Fibroblast of mammary gland (primary cell): Measurements from ENCODE around the gene HBS1L.

Experiments
- DNase-seq: peaks from one replicate; pipeline ENCODE4 v3.0.0-alpha.2; 2010; ENCODE audit warnings: low read depth
- H3K4me3 ChIP-seq: 2 replicates; pipeline ENCODE4 v1.5.1; 2011; ENCODE audit warnings: low read depth, mild to moderate bottlenecking, low read length, moderate library complexity; ENCODE audit not compliant: control insufficient read depth
- TF ChIP-seq, protein P1 (sequence below): conservative IDR thresholded peaks from 2 replicates; pipeline ENCODE4 v1.5.1; 2011; ENCODE audit warnings: low read depth, low read length, inconsistent platforms; ENCODE audit not compliant: control insufficient read depth, insufficient read depth

Gene HBS1L

DNA sequence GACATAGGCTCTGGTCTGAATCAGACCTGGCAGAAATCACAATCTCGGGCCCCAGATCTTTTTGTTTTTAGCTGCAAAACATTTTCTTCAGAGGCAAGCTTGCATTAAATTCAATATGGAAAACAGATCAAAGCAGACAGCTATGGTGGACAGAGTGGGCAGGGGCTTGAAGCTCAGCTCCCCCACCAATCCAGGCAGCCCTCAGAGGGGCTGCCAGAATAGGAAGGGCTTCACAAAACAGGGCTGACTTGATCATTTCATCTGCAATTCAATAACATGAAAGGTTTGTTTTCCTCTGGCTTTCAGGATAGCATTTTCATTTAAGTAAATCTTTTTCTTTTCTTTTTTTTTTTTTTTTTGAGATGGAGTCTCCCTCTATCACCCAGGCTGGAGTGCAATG lies 55.5 kb downstream of the HBS1L start:
- no peak for DNase-seq
- H3K4me3 ChIP-seq = no peak overlapping the region
- TF ChIP-seq, protein P1, sequence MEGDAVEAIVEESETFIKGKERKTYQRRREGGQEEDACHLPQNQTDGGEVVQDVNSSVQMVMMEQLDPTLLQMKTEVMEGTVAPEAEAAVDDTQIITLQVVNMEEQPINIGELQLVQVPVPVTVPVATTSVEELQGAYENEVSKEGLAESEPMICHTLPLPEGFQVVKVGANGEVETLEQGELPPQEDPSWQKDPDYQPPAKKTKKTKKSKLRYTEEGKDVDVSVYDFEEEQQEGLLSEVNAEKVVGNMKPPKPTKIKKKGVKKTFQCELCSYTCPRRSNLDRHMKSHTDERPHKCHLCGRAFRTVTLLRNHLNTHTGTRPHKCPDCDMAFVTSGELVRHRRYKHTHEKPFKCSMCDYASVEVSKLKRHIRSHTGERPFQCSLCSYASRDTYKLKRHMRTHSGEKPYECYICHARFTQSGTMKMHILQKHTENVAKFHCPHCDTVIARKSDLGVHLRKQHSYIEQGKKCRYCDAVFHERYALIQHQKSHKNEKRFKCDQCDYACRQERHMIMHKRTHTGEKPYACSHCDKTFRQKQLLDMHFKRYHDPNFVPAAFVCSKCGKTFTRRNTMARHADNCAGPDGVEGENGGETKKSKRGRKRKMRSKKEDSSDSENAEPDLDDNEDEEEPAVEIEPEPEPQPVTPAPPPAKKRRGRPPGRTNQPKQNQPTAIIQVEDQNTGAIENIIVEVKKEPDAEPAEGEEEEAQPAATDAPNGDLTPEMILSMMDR = no peak

DNA sequence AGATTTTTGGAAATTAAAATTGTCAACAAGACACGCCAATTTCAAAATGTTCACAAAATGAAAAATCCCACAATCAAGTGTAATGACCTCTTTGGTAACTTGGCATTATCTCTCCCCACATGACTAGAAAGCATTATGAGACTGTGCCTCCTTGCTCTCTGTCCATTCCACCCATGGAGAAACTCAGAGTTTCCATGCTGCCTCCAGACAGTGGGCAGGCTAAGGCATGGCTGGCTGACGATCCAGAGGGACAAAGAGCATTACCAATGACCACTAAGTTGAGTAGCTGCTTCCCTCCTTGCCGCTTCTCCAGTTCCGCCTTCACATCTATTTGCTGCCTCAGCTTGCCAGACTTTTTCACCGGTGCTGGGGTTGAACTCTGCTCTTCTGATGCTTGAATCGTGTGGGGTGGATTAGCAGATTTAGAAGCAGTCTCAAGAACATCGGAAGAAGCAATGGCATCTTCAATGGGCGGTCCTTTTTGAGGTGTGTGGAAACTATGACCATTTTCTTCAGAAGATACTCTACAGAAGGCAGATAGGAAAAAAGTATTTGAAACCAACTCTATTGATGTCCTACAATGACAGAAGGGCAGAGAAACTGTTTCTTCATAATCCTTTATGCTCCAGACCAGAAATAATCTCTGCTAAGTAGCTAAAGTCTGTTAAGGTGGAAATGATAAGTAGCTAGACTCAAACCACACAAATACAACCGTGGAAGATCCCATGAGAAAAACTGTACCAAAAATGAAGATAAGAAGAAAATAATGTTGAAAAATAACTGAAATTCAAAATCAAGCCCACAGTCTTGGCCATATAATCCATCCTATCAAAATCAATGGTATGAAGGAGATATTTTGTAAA lies 57.3 kb downstream of the HBS1L start:
- TF ChIP-seq, protein P1 = no peak
- no peak overlapping the region for H3K4me3 ChIP-seq

DNA sequence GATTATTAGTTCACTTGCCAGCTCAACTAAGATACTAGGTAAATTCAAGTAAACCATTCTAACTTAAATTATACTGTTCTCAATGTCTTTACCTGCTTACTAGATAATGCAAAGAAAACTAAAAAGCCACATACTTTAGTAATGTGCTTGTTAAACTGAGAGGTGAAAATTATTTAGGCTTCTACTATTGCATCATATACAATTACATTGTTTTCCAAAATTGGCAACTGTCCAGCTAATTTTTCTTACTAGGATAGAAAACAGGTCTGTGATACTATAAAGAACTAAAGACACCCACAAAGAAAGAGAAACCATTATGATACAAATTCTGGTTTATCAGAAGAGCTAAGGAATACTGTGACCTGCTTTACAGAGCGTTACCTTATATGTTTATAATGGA lies 59.1 kb downstream of the HBS1L start:
- no peak overlapping the region for H3K4me3 ChIP-seq
- DNase-seq = no peak
- TF ChIP-seq, protein P1 = no peak

More for the DNA sequence above, 57.3 kb downstream of the HBS1L start:
- DNase-seq = no peak

DNA sequence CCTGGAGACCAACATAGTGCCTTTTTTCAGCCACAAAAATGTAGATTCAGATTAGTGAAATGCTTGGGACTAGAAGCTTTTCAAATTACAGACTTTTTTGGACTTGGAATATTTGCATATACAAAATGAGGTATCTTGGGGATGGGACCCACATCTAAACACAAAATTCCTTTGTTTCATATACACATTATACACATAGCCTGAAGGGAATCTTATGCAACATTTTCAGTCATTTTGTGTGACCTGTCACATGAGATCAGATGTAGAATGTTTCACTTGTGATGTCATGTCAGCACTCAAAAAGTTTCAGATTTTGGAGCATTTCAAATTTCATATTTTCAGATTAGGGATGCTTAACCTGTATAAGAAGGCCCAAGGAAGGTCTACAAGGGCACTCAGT lies 60.2 kb downstream of the HBS1L start:
- DNase-seq = no peak
- H3K4me3 ChIP-seq = no peak overlapping the region
- TF ChIP-seq, protein P1 = no peak

DNA sequence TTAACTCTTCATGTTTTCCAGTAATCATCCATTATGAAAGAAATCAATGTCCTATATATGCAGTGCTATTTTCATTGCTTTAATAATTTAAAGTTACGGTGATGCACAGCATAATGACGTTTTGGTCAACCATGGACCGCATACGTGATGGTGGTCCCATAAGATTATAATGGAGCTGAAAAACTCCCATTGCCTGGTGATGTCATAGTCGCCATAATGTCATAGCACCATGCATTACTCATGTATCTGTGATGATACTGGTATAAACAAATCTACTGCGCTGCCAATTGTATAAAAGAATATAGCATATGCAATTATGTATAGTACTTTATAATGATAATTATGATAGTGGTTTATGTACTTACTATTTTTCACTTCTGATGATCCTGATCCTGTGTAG lies 62.5 kb downstream of the HBS1L start:
- TF ChIP-seq, protein P1 = no peak
- H3K4me3 ChIP-seq = no peak overlapping the region
- DNase-seq = no peak

DNA sequence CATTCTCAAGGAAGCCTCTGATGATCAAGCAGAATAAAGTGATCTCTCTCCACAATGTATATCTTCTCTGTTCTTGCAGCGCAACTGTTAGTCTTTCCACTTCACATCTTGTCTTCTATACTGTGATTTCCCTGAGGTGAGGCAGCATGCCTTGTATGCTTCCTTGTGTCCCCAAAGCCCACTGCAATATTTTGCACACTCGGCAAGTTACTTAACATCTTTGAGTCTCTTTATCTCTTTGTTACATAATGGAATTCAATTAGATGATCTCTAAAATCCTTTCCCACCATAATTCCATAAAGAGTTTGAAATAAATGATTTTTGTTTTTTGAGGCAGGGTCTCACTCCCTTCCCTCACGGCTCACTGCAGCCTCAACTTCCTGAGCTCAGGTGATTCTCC lies 64.4 kb downstream of the HBS1L start:
- H3K4me3 ChIP-seq = no peak overlapping the region
- no peak for DNase-seq
- TF ChIP-seq, protein P1 = no peak
